Activated T-cell treated with anti-CD3 and anti-CD28 coated beads for 1 hour (primary cell): Measurements from ENCODE around the gene TSSC4.

Experiments used
- DNase-seq: peaks from one replicate; pipeline ENCODE4 v3.0.0-alpha.2; 2020; ENCODE audit warnings: low read depth

Gene TSSC4

GRCh38 chr11:2449548-2450320 is 49.2 kb downstream of the TSSC4 start:
- DNase-seq = no peak

GRCh38 chr11:2450321-2451041 is 49.9 kb downstream of the TSSC4 start:
- DNase-seq = no peak

GRCh38 chr11:2451336-2451735 is 50.8 kb downstream of the TSSC4 start:
- DNase-seq = no peak

GRCh38 chr11:2451916-2452315 is 51.4 kb downstream of the TSSC4 start:
- DNase-seq = no peak

- no peak for DNase-seq
Measured at GRCh38 chr11:2452321-2453012, 51.9 kb downstream of the TSSC4 start.

- DNase-seq = no peak
Measured at GRCh38 chr11:2453436-2453835, 52.9 kb downstream of the TSSC4 start.
